Transverse colon (tissue), 4 donors: Measurements from ENCODE around the gene MANEA. TPM values are rescaled to one million over a fixed set of nuclear protein-coding genes. Genes with fewer than 3 reads are reported as not detected.

Experiments
- DNase-seq: peaks from one replicate; pipeline ENCODE4 v3.0.0-alpha.2; 2019
- H3K27ac ChIP-seq, 4 donors: fragments of 200-600 bp; sonication (generic); 2 replicates each; pipeline ENCODE4 v1.5.1; 2016 to 2018; ENCODE audit warnings: inconsistent platforms in 4 of 4
- H3K27me3 ChIP-seq: fragments of 200-600 bp; sonication (generic); 2 replicates; pipeline ENCODE4 v1.5.1; 2017; ENCODE audit warnings: inconsistent platforms
- H3K36me3 ChIP-seq, 4 donors: fragments of 200-600 bp; sonication (generic); 2 replicates each; pipeline ENCODE4 v1.5.1; 2017 to 2019; ENCODE audit warnings: inconsistent platforms in 4 of 4
- H3K4me1 ChIP-seq, 4 donors: fragments of 200-600 bp; sonication (generic); 2 replicates each; pipeline ENCODE4 v1.5.1; 2017 to 2020; ENCODE audit warnings: inconsistent platforms in 4 of 4
- H3K4me3 ChIP-seq, 4 donors: fragments of 200-600 bp; sonication (generic); 1 replicate in 1 of 4; 2 replicates in 3 of 4; pipeline versions ENCODE4 v1.5.1 to v1.6.1; 2017 to 2019; ENCODE audit warnings: inconsistent platforms in 4 of 4
- H3K9me3 ChIP-seq, 2 donors: fragments of 200-600 bp; sonication (generic); 2 replicates each; pipeline ENCODE4 v1.5.1; 2017 to 2019; ENCODE audit warnings: inconsistent platforms in 2 of 2
- CTCF ChIP-seq, 5 experiments: fragments of 200-600 bp in 3 of 5; fragments of 450-650 bp in 2 of 5; sonication (generic) in 3 of 5; IDR thresholded peaks; 1 replicate in 2 of 5; 2 replicates in 3 of 5; pipeline ENCODE4 v1.5.1; 2016 to 2017; ENCODE audit warnings: antibody characterized with exemption in 5 of 5, inconsistent platforms in 3 of 5, mild to moderate bottlenecking in 2 of 5, moderate library complexity in 1 of 5
- EP300 ChIP-seq: sonication (generic); formaldehyde crosslinking; IDR thresholded peaks from one replicate; pipeline ENCODE4 v1.6.1; 2017; ENCODE audit warnings: antibody characterized with exemption, low read depth
- POLR2A ChIP-seq: fragments of 450-650 bp; IDR thresholded peaks from one replicate; pipeline ENCODE4 v1.6.1; 2016; ENCODE audit warnings: antibody characterized with exemption, mild to moderate bottlenecking, moderate library complexity
- POLR2AphosphoS5 ChIP-seq, 3 donors: sonication (generic); formaldehyde crosslinking; IDR thresholded peaks; one replicate each; pipeline ENCODE4 v1.6.1; 2016; ENCODE audit warnings: antibody characterized with exemption in 3 of 3
- WGBS, 2 donors: methylation state at CpG; one replicate each; pipeline ENCODE4 v1.1.5; 2018; ENCODE audit warnings: low coverage in 1 of 2; 5-methylcytosine and 5-hydroxymethylcytosine counted together
- in situ Hi-C, 4 donors: fragments of 200-750 bp; cut with MboI; loops; one replicate each; pipeline versions ENCODE4 v1.15.0 to v1.15.1; 2017; ENCODE audit warnings: low sequenced_read_pairs in 3 of 4, low pct_ligation_motif_present in 1 of 4, low pct_unique_long_range_greater_than_20kb in 1 of 4
- intact Hi-C: fragments of 100-400 bp; cut with DNase I; formaldehyde crosslinking; loops from one replicate; pipeline ENCODE4 v1.15.1; 2023; ENCODE audit warnings: low total_unique reads
- total RNA-seq, 4 donors: library from RNA; depleted of rRNA; stranded (reverse); fragments of >200 nt; gene quantifications; one replicate each; pipeline ENCODE4 v1.1.0, GENCODE V29; 2016

The MANEA gene
- total RNA-seq, 4 donors from 2014 or later, result 0.37 to 8.7 (median 3.3) TPM

GRCh38 chr6:95589067-95589466 is 11.7 kb downstream of the MANEA start:
- WGBS, 2 donors, result 96 to 100% methylated on average over 1 of the region's 1 CpG
- H3K36me3 ChIP-seq, result no peaks in the 10 kb centered on the region
- H3K9me3 ChIP-seq, result peaks cover 4 to 9% of the 10 kb centered on the region in 2 donors
- no peaks in the 10 kb centered on the region for H3K27me3 ChIP-seq
- H3K27ac ChIP-seq, result no peak overlapping the region
- TF ChIP-seq POLR2A (no peak), CTCF (IDR thresholded peaks at IDR 0.05) (no peak), POLR2AphosphoS5 (IDR thresholded peaks at IDR 0.05) (no peak), EP300 (no peak)
- no peak for DNase-seq
- intact Hi-C loops (no loop called here), in situ Hi-C loops (no loop called here)
- peaks cover 0 to 11% (median 2%) of the 10 kb centered on the region in 4 donors for H3K4me1 ChIP-seq
- no peak overlapping the region for H3K4me3 ChIP-seq

DNA sequence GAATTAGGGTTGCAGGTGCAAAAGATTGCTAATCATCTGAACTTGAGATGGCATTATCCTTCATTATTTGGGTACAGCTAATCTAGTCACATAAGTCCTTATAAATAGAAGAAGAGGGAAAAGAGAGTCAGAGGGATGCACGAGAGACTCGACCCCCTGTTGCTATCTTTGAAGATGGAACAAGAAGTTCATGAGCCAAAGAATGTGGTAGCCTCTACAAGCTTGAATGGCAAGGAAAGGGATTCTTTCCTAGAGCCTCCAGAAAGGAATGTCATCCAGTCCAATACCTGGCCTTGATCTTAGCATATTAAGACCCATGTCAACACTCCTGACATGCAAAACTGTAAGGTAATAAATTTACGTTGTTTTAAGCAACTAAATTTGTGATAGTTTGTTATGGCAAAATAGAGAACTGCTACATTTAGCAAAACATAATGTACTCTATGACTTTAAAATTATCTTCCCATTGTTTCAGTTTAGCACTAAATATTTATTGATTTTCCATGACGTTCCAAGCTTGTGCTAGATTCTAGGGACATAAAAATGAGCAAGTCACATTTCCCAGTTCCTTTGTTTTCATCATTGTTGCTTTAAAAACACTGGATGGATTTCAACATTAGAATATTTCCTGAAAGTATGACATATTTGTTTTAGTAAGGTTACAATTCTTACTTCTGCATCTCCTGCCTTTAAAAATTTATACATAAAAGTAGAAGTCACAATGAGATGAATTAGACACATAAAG is 12.7 kb downstream of the MANEA start:
- Histone ChIP-seq H3K4me1 (peaks cover 0 to 11% (median 2%) of the 10 kb centered on the region in 4 donors), H3K36me3 (no peaks in the 10 kb centered on the region), H3K4me3 (no peak overlapping the region), H3K27ac (no peak overlapping the region), H3K9me3 (no peaks in the 10 kb centered on the region), H3K27me3 (no peaks in the 10 kb centered on the region)
- intact Hi-C loops, result no loop called here
- TF ChIP-seq POLR2A (no peak), POLR2AphosphoS5 (IDR thresholded peaks at IDR 0.05) (no peak), CTCF (IDR thresholded peaks at IDR 0.05) (no peak), EP300 (no peak)
- WGBS, 2 donors, result 61 to 84% methylated on average over 4 of the region's 4 CpGs
- in situ Hi-C loops, result no loop called here
- no peak for DNase-seq

DNA sequence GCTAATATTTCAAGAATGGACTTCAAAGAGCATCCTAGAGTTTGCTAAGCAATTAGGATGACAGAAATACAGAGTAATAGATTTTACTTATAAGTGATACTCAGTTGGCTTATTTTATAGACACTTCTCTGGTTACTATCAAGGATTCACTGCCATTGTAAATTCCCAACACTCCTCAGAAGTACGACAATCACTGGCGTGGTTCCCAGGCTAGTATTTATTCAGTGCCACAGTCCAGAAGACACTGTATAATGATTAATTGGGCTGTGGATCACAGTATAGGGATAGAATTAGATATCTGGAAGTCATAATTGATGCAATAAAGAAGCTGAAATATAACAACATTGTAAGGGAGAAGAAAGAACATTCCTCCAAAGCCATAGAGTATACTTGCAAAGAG is 15.7 kb downstream of the MANEA start:
- no peaks in the 10 kb centered on the region for H3K9me3 ChIP-seq
- in situ Hi-C loops, result no loop called here
- no peaks in the 10 kb centered on the region for H3K27me3 ChIP-seq
- no peak overlapping the region for H3K27ac ChIP-seq
- 14 to 29% methylated on average over 2 of the region's 2 CpGs for WGBS, 2 donors
- TF ChIP-seq EP300 (no peak), POLR2A (no peak), CTCF (IDR thresholded peaks at IDR 0.05) (no peak), POLR2AphosphoS5 (IDR thresholded peaks at IDR 0.05) (no peak)
- H3K4me3 ChIP-seq, result no peak overlapping the region
- intact Hi-C loops, result no loop called here
- H3K36me3 ChIP-seq, result no peaks in the 10 kb centered on the region
- H3K4me1 ChIP-seq, result peaks cover 0 to 7% (median 2%) of the 10 kb centered on the region in 4 donors
- no peak for DNase-seq

DNA sequence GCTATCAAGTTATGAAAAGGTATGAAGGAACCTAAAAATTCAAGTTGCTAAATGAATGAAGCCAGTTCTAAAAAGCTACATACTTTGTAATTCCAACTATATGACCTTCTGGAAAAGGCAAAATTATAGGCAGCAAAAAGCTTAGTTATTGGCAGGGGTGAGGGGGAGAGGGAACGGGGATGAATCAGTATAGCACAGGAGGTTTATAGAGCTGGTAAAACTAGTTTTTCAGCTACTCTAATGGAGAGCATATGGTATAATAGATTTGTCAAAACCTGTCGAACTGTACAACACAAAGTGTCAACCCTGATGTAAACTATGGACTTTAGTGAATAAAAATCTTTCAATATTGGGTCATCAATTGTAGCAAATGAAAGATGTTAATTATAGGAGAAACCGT is 18.7 kb downstream of the MANEA start:
- in situ Hi-C loops, result no loop called here
- H3K27me3 ChIP-seq, result no peaks in the 10 kb centered on the region

More for the DNA sequence above, 18.7 kb downstream of the MANEA start:
- Histone ChIP-seq H3K36me3 (no peaks in the 10 kb centered on the region), H3K27ac (no peak overlapping the region), H3K4me3 (no peak overlapping the region), H3K9me3 (no peaks in the 10 kb centered on the region), H3K4me1 (peaks cover 0 to 6% (median 2%) of the 10 kb centered on the region in 4 donors)
- WGBS, 2 donors, result 73 to 74% methylated on average over 3 of the region's 3 CpGs
- no peak for TF ChIP-seq EP300
- no peak for TF ChIP-seq POLR2A
- TF ChIP-seq POLR2AphosphoS5 (IDR thresholded peaks at IDR 0.05), result no peak
- no peak for TF ChIP-seq CTCF (IDR thresholded peaks at IDR 0.05)
- DNase-seq, result no peak
- intact Hi-C loops, result no loop called here
